GM19397 (cell line): ENCODE data around the gene NFE2.

Experiments
- ATAC-seq: cut with Tn5 transposase; IDR thresholded peaks from one replicate; pipeline ENCODE4 v1.9.1; 2021; ENCODE audit warnings: mild to moderate bottlenecking, moderate library complexity; ENCODE audit not compliant: unreplicated experiment

Gene NFE2

GRCh38 chr12:54253240-54253639 lies 47.6 kb downstream of the NFE2 start:
- ATAC-seq = no peak

- ATAC-seq = no peak
These were observed 49.0 kb downstream of the NFE2 start for GRCh38 chr12:54251667-54252284.

- ATAC-seq = no peak
These were observed 51.3 kb downstream of the NFE2 start for GRCh38 chr12:54249489-54249888.

- ATAC-seq = no peak
These were observed 54.7 kb downstream of the NFE2 start for GRCh38 chr12:54246011-54246641.
